Posterior vena cava (tissue), 2 donors: ENCODE measurements around the gene BBIP1. TPM values are rescaled to one million over a fixed set of nuclear protein-coding genes. Genes with fewer than 3 reads are reported as not detected.

Experiments
- DNase-seq: peaks from one replicate; pipeline ENCODE4 v3.0.0-alpha.2; 2020; ENCODE audit warnings: low spot score
- intact Hi-C, 2 donors: fragments of 100-400 bp; cut with DNase I; formaldehyde crosslinking; loops; one replicate each; pipeline versions ENCODE4 v1.14.1 to v1.14.2; 2022 to 2023
- total RNA-seq, 2 donors: library from RNA; stranded (reverse); fragmentation: NEBNext Ultra II Directional; extraction: Animal tissue kit (Norgen Biotek cat#: 25700); gene quantifications; one replicate each; pipeline ENCODE4 v1.2.1, GENCODE V29; 2021
- donor health status: DM: yes; HTN: yes; CAD: no.
- donor health status: DM: yes; HTN: yes; CAD: no.

BBIP1 gene
- total RNA-seq, 2 donors from 2014 or later = 36.3 to 38.6 TPM

DNA sequence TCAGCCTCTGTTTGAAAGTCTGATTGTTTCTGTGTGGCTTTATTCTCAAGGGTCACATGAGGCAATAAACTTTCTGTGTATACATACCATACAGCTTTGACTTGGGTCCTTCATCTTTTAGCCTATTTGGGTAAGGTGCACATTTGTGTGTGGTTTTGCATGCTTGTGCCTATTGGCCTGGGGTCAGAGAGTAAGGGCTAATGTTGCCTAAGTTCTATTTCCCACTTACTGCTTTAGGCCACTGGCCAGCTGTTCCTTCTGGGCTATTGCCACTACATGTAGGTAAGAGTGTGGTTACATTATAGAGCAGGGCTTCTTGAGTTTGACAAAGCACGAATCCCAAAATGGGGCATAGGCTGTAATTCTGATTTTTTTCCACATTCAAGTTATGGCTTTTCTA, 21.8 kb downstream of the BBIP1 start:
- intact Hi-C loops = loop anchor here (5.0 to 10.0 kb wide), 3 partner anchors 90 to 152 kb away; no protein-coding TSS in a partner anchor
- DNase-seq = no peak

DNA sequence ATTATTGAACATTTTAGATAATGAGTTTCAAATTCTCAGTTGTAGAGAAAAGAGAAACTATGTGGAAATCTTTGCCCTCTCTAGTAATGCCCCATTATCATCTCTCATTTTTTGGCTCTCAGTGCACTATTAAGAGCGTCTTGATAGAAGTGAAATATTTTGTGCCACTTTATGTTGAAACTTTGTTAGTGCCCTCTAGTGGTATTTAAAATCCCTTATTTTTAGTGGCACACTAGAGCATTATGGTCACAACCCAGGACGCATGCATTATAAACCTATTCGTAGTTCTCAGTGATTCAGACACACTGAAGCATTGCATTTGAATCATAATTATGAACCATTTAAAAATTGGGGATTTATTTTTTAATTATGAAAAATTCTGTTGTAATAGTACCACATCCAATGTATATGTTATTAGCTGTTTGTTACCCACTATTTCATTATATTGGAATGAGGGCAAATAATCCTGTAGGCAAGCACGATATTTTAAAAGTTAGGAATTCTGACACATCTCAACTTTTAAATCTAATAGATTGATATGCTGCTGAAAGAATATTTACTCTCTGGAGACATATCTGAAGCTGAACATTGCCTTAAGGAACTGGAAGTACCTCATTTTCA, 25.3 kb downstream of the BBIP1 start:
- intact Hi-C loops = loop anchor here (10.0 kb wide), 1 partner anchor 149 kb away; no protein-coding TSS in a partner anchor
- DNase-seq = no peak

DNA sequence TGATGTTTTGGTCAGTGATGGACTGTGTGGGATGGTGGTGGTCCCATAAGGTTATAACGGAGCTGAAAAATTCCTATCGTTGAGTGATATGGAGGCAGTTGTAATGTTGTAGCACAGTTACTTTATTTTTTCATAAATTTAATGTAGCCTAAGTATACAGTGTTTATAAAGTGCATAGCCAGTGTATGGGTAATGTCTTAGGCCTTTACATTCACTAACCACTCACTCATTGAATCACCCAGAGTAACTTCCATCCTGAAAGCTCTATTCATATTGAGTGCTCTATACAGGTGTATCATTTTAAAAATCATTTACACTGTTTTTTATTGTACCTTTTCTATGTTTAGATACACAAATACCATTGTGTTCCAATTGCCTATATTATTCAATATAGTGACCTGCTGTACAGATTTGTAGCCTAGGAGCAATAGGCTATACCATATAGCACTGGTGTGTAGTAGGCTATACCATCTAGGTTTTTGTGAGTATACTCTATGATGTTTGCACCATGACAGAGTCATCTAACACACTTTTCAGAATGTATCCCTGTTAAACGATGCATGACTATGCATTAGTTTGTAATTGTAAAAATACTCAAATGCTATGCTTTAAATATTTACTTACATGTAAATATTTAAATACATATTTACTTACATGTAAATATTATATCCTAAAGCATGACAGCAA, 26.2 kb downstream of the BBIP1 start:
- intact Hi-C loops = loop anchor here (10.0 kb wide), 1 partner anchor 148 kb away; no protein-coding TSS in a partner anchor
- no peak for DNase-seq

DNA sequence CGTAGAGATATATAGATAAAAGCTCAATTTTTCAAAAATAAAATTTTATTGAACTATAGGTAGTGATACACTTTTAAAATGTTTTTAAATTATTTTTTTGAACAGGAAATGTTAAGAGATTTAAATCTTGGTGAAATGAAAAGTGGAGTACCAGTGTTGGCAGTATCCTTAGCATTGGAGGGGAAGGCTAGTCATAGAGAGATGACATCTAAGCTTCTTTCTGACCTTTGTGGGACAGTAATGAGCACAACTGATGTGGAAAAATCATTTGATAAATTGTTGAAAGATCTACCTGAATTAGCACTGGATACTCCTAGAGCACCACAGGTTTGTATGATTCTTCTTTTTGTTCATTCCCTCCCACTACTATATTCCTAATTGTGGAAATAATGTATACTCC, 31.4 kb downstream of the BBIP1 start:
- intact Hi-C loops = no loop called here

DNA sequence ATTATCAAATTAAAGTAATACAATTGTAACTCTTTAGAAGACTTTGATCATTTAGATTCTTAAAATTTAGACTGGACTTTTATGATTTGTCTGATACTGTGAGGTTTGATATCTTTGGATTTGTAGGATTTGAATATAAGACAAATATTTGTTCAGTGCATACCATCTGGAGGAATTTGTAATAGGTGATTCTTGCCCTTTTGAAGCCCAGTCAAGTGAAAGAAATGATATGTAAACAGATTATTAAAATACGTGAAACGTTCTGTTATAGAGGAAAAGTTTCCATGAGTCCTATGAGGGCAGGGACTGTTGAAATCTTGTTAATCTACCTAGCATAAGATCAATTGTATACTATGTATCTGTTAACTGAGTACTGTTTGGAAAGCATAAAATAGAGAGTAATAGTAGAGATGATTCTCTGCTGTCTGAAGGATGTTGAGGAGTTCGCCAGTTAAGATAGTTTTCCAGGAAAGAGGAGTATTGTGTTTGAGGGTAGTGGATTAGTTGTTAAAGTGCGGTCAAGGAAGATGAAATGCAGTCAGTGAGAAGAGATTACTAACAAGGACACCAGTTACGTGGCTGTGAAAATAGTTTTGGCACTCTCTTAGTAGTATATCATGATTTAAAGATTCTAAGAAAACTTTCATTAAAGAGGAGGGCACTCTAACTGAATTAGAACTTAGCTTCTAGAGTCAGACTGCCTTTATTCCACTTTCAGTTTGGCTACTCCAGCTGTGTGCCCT, 32.9 kb downstream of the BBIP1 start:
- DNase-seq = no peak
- intact Hi-C loops = no loop called here

More for the DNA sequence above, 31.4 kb downstream of the BBIP1 start:
- no peak for DNase-seq

DNA sequence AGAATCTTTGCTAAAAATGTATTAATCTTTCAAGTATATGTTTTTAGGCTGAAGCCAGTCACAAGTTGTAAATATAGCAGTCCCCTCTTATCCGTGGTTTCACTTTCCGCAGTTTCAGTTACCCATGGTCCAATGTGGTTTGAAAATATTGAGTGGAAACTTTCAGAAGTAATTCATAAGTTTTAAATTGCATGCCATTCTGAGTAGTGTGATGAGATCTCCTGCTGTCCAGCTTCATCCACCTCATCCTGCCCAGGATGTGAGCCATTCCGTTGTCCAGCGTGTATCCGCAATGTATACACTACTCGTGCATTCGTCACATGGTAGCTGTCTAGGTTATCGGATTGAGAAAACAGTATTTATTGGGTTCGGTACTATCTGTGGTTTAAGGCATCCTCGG, 35.1 kb downstream of the BBIP1 start:
- no peak for DNase-seq
- intact Hi-C loops = no loop called here

DNA sequence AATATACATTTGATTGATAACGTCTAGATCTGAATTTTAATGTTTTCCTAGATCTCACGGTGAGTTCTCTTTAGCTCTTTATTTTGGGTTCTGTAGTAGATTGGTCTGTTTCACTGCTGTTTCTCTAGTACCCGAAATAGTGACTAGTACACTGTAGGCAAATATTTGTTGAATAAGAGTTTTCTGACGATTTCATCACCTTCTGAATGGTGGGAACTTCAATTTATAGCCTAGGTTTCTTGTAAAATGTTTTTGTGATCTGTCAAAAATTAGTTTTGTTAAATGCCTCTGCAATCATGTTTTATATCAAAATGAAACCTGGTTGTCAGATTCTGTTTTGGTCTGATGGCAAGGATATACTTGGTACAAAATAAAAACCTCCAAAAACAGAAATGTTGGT, 37.1 kb downstream of the BBIP1 start:
- intact Hi-C loops = no loop called here
- no peak for DNase-seq

DNA sequence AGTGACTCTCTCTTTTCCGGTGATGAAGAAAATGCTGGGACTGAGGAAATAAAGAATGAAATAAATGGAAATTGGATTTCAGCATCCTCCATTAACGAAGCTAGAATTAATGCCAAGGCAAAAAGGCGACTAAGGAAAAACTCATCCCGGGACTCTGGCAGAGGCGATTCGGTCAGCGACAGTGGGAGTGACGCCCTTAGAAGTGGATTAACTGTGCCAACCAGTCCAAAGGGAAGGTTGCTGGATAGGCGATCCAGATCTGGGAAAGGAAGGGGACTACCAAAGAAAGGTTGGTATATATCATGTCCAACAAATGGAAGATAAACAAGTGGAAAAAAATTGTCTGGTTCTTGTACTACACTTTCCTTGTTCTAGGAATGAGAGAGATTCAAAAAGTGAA, 37.7 kb downstream of the BBIP1 start:
- DNase-seq = no peak
- intact Hi-C loops = no loop called here

DNA sequence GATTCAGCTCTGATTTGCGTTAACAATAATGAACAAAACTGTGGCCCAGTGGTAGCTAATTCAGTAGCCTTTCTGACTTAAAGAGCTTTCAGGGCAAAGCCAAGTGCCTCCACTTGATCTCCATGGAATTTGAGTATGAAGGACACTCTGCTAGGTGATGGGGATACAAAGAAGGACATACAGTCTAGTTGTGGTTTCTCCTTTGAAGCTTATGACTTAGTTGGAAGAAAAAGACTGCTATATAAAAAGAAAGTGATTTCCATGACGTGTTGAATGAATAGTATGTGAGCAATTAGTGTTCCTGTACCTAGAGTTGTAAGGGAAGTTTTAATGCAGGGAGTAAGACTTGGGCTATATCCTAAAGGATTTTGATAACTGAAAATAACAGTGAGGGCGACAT, 39.0 kb downstream of the BBIP1 start:
- intact Hi-C loops = no loop called here
- DNase-seq = no peak

DNA sequence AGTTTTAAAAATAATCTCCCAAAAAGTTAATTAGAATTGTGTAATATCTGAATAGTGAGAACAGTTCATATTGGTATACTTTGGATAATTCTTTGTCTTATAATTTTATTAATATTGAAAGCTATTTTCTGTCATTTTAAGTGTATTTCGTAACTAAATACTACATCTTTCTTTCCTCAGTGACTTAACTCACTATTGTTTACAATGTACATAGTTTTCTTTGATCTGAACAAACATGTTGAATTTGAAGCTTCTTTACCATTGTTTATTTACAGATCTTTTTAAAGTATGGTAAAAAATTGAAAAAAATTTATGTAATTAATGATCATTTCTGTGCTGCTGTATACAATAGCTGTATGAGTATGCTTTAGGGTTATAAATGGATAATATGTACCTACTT, 42.2 kb downstream of the BBIP1 start:
- intact Hi-C loops = no loop called here
- no peak for DNase-seq

DNA sequence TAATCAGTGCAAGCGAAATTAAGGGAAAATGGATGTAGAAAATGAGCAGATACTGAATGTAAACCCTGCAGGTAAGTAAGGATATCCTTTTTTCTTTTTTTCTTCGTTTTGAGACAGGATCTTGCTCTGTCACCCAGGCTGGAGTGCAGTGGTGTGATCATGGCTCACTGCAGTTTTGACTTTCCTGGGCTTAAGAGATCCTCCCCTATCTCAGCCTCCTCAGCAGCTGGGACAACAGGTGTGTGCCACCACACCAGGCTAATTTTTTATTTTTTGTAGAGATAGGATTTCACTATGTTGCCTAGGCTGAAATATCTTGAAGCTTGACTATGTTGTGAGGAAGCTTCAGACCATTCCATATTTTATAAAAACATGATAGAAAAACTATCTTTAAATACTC, 43.0 kb downstream of the BBIP1 start:
- intact Hi-C loops = no loop called here
- no peak for DNase-seq

DNA sequence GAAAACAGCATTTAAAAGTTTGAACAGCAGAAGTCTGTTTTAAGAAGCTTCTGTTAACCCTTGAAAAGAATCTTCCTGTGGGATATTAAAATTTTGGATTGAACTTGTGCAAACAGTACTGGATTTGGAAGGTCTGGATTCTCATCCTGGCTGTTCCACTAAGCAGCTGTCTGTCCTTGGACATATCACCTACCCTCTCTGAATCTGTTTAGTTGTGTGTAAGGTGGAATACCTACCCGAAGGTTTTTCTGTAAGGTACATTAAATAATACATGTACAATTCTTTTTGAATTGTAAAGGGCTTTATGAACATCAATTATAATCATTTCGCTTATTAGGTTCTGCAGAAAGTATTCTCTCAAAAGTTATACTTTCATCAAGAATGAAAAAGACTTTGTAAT, 45.0 kb downstream of the BBIP1 start:
- DNase-seq = no peak
- intact Hi-C loops = loop anchor here in 1 of 2 donors (5.0 kb wide), 2 partner anchors 52 to 67 kb away; no protein-coding TSS in a partner anchor

DNA sequence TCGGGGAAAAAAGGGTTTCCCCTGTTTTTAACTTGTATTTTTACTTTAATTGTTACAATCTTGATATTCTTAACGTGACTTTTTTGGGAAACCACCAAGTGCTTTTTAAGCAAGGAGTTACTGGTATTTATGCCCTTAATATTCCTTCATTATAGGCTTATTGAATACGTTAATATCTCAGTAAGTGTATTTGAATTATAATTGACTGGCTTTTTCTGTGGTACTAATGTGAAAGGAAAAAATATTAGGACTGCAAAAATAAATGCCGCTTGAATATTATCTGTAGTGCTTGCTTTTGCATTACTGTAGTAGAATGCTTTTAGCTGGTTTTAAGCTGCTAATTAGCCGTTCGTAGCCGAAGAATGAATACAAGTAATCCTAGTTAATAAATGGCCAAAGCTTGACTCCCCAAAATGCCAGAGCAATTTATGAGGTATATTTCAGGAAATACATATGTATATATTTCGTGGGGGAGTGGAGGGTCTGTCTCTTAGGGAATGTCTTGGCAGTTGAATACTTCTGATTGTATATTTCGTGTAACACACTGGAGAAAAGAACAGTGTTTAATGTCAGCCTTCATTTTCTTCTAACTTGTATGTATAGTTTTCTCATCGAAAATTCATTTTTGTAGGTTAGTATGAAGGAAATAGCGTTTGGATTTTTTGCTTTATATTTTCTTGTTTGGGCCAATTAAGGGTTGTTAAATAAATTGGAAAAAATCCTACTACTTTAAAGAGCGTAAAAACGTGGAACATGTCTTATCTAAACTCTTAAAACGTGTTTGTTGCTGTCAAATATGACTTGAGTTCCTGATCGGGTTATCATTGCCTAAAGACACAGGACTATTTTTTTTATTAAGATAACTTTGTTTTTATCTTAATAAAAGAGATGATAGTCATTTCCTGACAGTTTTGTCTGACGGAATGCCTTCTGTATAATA, 45.7 kb downstream of the BBIP1 start:
- DNase-seq = no peak
- intact Hi-C loops = loop anchor here in 1 of 2 donors (5.0 kb wide), 2 partner anchors 51 to 66 kb away; no protein-coding TSS in a partner anchor

DNA sequence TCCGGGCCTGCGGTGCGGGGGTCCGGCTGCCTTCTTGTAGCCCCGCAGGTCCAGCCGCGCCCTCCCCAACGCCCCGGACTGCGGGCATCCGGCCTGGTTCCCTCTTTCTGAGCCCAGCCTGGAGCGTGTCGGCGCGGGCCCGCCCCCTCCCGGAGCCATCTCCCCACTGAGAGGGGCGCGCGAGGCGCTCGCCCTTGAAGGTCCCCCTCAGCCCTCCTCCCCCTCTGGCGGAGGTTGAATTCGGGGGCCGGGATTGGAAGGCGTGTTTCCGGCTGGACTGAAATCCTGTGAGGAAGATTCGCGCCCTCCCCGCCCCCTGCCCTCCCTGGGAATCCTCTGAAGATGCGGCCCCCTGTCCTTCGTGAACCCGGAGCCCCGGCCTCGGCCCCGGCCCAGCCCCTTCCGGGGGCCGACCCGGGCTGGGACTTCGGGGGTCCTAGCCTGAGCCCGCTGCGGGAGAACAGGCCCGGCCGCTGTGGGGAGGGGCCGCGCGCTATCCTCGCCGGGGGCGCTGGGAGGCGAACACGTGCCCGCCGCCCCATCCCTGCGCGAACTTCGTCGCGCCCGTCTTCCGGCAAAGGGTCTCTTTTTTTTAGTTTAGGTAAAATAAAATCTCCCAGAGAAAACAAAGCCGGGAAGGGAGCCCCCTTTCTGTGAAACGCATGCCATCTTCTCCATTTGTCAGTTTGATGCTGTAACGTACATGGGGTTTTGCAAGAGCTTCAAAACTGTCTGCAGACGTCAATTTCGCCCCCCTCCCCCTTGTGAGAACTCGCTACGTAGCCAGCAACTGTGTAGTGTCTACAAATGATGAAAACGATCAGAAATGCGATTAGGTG, 46.6 kb downstream of the BBIP1 start:
- DNase-seq = peak; percentile 93
- intact Hi-C loops = loop anchor here in 1 of 2 donors (5.0 kb wide), 2 partner anchors 50 to 65 kb away; no protein-coding TSS in a partner anchor

DNA sequence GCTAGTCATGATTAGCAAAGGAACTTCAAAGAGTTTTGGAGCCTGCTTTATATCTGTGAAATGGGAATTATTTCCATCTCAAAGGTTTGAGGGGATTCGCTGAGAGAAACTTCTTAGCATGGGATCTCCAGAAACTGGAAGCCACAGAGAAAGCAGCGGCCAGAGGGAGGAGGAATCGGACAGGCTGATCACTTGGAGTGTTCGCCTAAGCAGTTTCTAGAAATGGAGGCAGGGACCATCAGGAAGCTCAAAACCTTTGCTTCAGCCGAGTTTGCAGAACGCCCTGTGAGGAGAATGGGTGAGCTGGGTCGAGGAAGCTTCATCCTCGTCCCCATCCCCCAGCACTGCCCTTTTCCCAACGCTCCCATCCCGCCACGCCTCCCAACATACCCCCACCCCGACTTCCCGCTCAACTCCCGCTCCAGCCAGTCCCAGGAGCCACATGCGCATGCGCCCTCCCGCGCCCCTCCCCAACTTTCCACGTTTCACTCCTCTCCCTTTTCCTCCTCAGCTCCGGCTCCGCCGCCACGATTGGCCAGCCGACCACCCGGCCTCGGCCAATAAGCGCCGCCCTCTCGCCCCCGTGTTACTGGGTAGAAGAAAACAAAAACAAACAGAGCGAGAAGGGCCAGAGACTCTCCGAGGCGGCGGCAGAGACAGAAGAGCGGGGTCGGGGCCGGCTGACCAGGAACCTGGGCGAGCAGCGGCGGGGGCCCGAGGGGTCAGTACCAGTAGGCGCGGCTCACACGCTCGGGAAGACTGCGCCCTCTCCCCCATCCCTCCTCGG, 47.5 kb downstream of the BBIP1 start, which contains the start of gene PDCD4:
PDCD4 (plus strand) TSS at position 631 of the 787 bp plus-strand sequence. CDS start 4,100 bp downstream, outside the sequence.
- intact Hi-C loops = loop anchor here in 1 of 2 donors (5.0 kb wide), 2 partner anchors 49 to 64 kb away; no protein-coding TSS in a partner anchor
- peak; percentile 100 for DNase-seq

DNA sequence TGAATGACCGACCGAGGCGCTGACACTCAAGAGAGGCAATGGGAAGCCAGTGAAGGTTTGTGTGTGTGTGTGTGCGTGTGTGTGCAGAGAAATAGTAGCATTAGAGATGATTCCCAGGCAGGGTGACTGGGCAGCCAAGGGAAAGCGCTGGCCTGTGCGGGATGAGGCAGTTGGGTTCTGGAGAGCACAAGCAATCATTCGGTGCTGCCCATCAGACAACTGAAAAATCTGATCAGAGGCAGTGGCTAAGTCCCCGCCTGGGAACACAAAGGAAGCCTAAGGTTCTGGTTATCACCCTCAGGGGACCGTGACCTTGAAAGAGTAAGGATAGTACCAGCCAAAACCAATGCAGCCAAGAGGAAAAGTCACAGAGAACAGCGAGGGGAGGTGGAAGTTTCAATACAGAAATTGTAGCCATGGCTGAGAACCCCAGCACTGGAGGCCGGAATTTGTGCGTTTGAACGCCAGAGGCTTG, 48.1 kb downstream of the BBIP1 start:
- no peak for DNase-seq
- intact Hi-C loops = loop anchor here in 1 of 2 donors (5.0 kb wide), 2 partner anchors 49 to 64 kb away; no protein-coding TSS in a partner anchor

DNA sequence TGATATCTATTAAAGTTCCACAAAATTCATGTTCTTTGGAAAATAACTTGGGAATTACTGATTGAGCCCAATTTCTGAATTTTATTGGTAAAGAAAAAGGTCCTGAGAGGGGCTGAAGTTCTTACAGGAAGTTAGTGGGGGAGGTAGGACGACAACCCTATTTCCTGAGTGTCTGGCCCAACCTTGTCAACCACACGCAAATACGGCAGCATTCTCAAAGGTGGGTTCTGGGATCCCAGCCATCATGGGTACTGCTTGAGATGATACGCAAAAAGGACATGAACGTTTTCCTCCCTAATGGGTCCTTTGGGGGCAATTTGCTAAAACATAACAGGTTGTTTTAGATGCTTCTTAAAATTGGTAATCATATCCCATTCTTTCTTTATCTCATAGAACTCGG, 50.0 kb downstream of the BBIP1 start:
- no peak for DNase-seq
- intact Hi-C loops = loop anchor here (5.0 kb wide), 2 partner anchors 37 to 52 kb away; no protein-coding TSS in a partner anchor
